HepG2 (cell line): ENCODE measurements around the gene TNFRSF6B. TPM values are rescaled to one million over a fixed set of nuclear protein-coding genes. Genes with fewer than 3 reads are reported as not detected.

ENCODE experiments used
- ATRX ChIP-seq: sonication (generic); formaldehyde crosslinking; IDR thresholded peaks from 2 replicates; pipeline ENCODE4 v1.4.0; 2020; ENCODE audit warnings: missing genetic modification reagents, borderline replicate concordance
- CBX1 ChIP-seq: IDR thresholded peaks from one replicate; pipeline ENCODE4 v1.6.1; 2016; ENCODE audit warnings: antibody characterized with exemption, low read depth
- MIXL1 ChIP-seq: IDR thresholded peaks from 2 replicates; pipeline ENCODE4 v1.6.1; 2016
- NFE2L1 ChIP-seq: sonication (generic); formaldehyde crosslinking; IDR thresholded peaks from 2 replicates; pipeline ENCODE4 v1.4.0; 2020; ENCODE audit warnings: missing genetic modification reagents, mild to moderate bottlenecking, borderline replicate concordance
- NFYB ChIP-seq: sonication (generic); formaldehyde crosslinking; IDR thresholded peaks from 2 replicates; pipeline ENCODE4 v1.4.0; 2020; ENCODE audit warnings: missing genetic modification reagents
- NR1H2 ChIP-seq: sonication (generic); formaldehyde crosslinking; IDR thresholded peaks from 2 replicates; pipeline ENCODE4 v1.8.1; 2022; ENCODE audit warnings: low read depth, missing genetic modification reagents, borderline replicate concordance
- PRMT3 ChIP-seq: sonication (generic); formaldehyde crosslinking; IDR thresholded peaks from 2 replicates; pipeline ENCODE4 v1.8.1; 2022; ENCODE audit warnings: low read depth, mild to moderate bottlenecking, moderate library complexity, missing genetic modification reagents, borderline replicate concordance
- RELA ChIP-seq: sonication (generic); formaldehyde crosslinking; IDR thresholded peaks from 2 replicates; pipeline ENCODE4 v1.4.0; 2020; ENCODE audit warnings: missing genetic modification reagents
- RFXAP ChIP-seq: sonication (generic); formaldehyde crosslinking; IDR thresholded peaks from 2 replicates; pipeline ENCODE4 v1.4.0; 2020; ENCODE audit warnings: missing genetic modification reagents, borderline replicate concordance
- SMAD3 ChIP-seq: sonication (generic); formaldehyde crosslinking; IDR thresholded peaks from 2 replicates; pipeline ENCODE4 v1.4.0; 2020; ENCODE audit warnings: missing genetic modification reagents
- SRF ChIP-seq: IDR thresholded peaks from 2 replicates; pipeline ENCODE4 v1.6.1; 2011; ENCODE audit warnings: mild to moderate bottlenecking, low read depth, low read length, moderate library complexity
- SRY ChIP-seq: sonication (generic); formaldehyde crosslinking; IDR thresholded peaks from 2 replicates; pipeline ENCODE4 v1.8.0; 2022; ENCODE audit warnings: mild to moderate bottlenecking, missing genetic modification reagents
- TAF15 ChIP-seq: fragments of 200-400 bp; formaldehyde crosslinking; IDR thresholded peaks from one replicate; pipeline ENCODE4 v1.6.1; 2018; ENCODE audit warnings: mild to moderate bottlenecking, low read depth, low read length; ENCODE audit not compliant: poor library complexity, severe bottlenecking
- ZBTB46 ChIP-seq: sonication (generic); formaldehyde crosslinking; IDR thresholded peaks from 2 replicates; pipeline ENCODE4 v1.4.0; 2020; ENCODE audit warnings: mild to moderate bottlenecking, missing genetic modification reagents, borderline replicate concordance
- ZBTB7B ChIP-seq: sonication (generic); formaldehyde crosslinking; IDR thresholded peaks from 2 replicates; pipeline ENCODE4 v1.4.0; 2020; ENCODE audit warnings: missing genetic modification reagents
- ZNF382 ChIP-seq: sonication (generic); formaldehyde crosslinking; IDR thresholded peaks from 2 replicates; pipeline ENCODE4 v1.5.0; 2020; ENCODE audit warnings: missing genetic modification reagents, mild to moderate bottlenecking, borderline replicate concordance
- ZNF510 ChIP-seq: sonication (generic); formaldehyde crosslinking; IDR thresholded peaks from 2 replicates; pipeline ENCODE4 v1.4.0; 2020; ENCODE audit warnings: low read depth, mild to moderate bottlenecking, missing genetic modification reagents
- ZNF768 ChIP-seq: sonication (generic); formaldehyde crosslinking; IDR thresholded peaks from 2 replicates; pipeline ENCODE4 v1.4.0; 2020; ENCODE audit warnings: missing genetic modification reagents
- ZNF770 ChIP-seq: sonication (generic); formaldehyde crosslinking; IDR thresholded peaks from 2 replicates; pipeline ENCODE4 v1.5.0; 2020; ENCODE audit warnings: mild to moderate bottlenecking, missing genetic modification reagents
- polyA plus RNA-seq, 8 experiments: library from polyadenylated mRNA; depleted of rRNA in 3 of 8; stranded (reverse) in 7 of 8; unstranded in 1 of 8; fragments of >200 nt; fragmentation: Illumina TruSeq in 4 of 8; extraction: Trizol in 4 of 8; gene quantifications; 2 replicates each; pipeline versions ENCODE4 v1.2.1 to v1.2.3, GENCODE V29; 2011 to 2016; ENCODE audit warnings: low read depth in 4 of 8, missing spikeins in 1 of 8, mixed read lengths in 1 of 8; ENCODE audit not compliant: insufficient read depth in 1 of 8
- total RNA-seq, 5 experiments: library from RNA; depleted of rRNA; stranded (reverse); fragments of >200 nt; fragmentation: Illumina TruSeq; extraction: Trizol; gene quantifications; 2 replicates each; pipeline ENCODE4 v1.2.3, GENCODE V29; 2016; ENCODE audit warnings: low read depth in 1 of 5
- TF ChIP-seq, protein P1 (sequence below), 2 experiments: sonication (generic) in 1 of 2; formaldehyde crosslinking in 1 of 2; IDR thresholded peaks; 2 replicates each; pipeline versions ENCODE4 v1.6.1 to v1.9.0; 2014 to 2022; ENCODE audit warnings: antibody characterized with exemption in 1 of 2, borderline replicate concordance in 1 of 2, inconsistent platforms in 1 of 2, low read depth in 1 of 2, missing genetic modification reagents in 1 of 2

The TNFRSF6B gene
- total and polyA plus RNA-seq, 2 of the 13 experiments (the other 11 are each of a cell fraction or from before 2014, with no cell fraction given): 0.24 TPM; not detected in 1

GRCh38 chr20:63735859-63736718, 39.6 kb downstream of the TNFRSF6B start, which contains the start of gene LIME1 (continued):
- no peak for TF ChIP-seq ZNF770 (CRISPR knock-in tag)
- no peak for TF ChIP-seq ZNF768
- TF ChIP-seq NR1H2 (CRISPR knock-in tag): peak; percentile 50; the same call in 1 of the 2 replicates
- no peak for TF ChIP-seq SRF
- TF ChIP-seq, protein P1, sequence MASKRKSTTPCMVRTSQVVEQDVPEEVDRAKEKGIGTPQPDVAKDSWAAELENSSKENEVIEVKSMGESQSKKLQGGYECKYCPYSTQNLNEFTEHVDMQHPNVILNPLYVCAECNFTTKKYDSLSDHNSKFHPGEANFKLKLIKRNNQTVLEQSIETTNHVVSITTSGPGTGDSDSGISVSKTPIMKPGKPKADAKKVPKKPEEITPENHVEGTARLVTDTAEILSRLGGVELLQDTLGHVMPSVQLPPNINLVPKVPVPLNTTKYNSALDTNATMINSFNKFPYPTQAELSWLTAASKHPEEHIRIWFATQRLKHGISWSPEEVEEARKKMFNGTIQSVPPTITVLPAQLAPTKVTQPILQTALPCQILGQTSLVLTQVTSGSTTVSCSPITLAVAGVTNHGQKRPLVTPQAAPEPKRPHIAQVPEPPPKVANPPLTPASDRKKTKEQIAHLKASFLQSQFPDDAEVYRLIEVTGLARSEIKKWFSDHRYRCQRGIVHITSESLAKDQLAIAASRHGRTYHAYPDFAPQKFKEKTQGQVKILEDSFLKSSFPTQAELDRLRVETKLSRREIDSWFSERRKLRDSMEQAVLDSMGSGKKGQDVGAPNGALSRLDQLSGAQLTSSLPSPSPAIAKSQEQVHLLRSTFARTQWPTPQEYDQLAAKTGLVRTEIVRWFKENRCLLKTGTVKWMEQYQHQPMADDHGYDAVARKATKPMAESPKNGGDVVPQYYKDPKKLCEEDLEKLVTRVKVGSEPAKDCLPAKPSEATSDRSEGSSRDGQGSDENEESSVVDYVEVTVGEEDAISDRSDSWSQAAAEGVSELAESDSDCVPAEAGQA (IDR thresholded peaks at IDR 0.05; ENCODE audit: low read depth): no peak
- TF ChIP-seq, protein P1 (CRISPR knock-in tag; IDR thresholded peaks at IDR 0.05; ENCODE audit: borderline replicate concordance): no peak
- TF ChIP-seq PRMT3: no peak
- TF ChIP-seq MIXL1 (CRISPR knock-in tag): no peak
- no peak for TF ChIP-seq SRY (CRISPR knock-in tag)
- TF ChIP-seq ZNF382 (CRISPR knock-in tag): no peak
- TF ChIP-seq ZBTB46: no peak
- no peak for TF ChIP-seq RFXAP (CRISPR knock-in tag)
- peak; percentile 41 for TF ChIP-seq TAF15
- no peak for TF ChIP-seq CBX1
- no peak for TF ChIP-seq ZBTB7B (CRISPR knock-in tag)
- TF ChIP-seq ATRX (CRISPR knock-in tag): no peak
- TF ChIP-seq NFYB (CRISPR knock-in tag): no peak
- 0 out of 2 replicates have a peak, but pooled peaks have one; percentile 10 for TF ChIP-seq NFE2L1 (CRISPR knock-in tag)
- TF ChIP-seq RELA (CRISPR knock-in tag): no peak
- TF ChIP-seq SMAD3 (CRISPR knock-in tag): no peak
- no peak for TF ChIP-seq ZNF510 (CRISPR knock-in tag)
